ENCODE results near the gene ZFP90.

DNA sequence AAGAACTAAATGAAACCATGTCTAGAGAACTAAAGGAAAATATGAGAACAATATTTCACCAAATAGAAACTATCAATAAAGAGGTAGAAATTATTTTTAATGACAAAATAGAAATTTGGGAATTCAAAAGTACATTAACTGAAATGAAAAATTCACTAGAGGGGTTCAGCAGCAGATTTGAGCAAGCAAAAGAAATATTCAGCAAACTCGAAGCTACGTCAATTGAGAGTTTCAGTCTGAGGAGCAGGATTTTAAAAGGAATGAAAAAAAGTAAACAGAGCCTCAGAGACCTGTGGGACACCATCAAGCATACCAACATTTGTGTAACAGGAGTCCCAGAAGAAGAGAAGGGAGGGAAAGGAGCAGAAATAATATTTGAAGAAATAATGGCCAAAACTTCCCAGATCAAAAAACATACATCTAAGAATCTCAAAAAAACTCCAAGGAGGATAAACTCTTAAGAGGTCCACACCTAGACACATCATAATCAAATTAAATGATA is 38.3 kb downstream of the ZFP90 start:
- TF ChIP-seq GATA3 (IDR thresholded peaks at IDR 0.05; ENCODE audit: low read depth, low read length) (no peak), GATA2 (IDR thresholded peaks at IDR 0.05; ENCODE audit: low read depth, low read length) (no peak)
